PC-9 (cell line): Measurements from ENCODE around the gene UCHL1. TPM values are rescaled to one million over a fixed set of nuclear protein-coding genes. Genes with fewer than 3 reads are reported as not detected.
"Not testable (repeated sequence)": the region's sequence is repeated elsewhere in the genome, so short reads cannot be mapped to it uniquely, and the experiment has no call there.

ENCODE experiments used
- BruUV-seq: library from RNA; stranded (reverse); fragments of 400-500 nt; replicated peaks from 2 replicates; lab custom pipeline; 2021; lab: Mats Ljungman, UMichigan
- CTCF ChIA-PET: fragments of 300-600 bp; sonication (Branson Sonifier 250); formaldehyde crosslinking; loops from one replicate; lab custom pipeline; 2022; ENCODE audit warnings: antibody characterized with exemption; lab: Charles Lee
- POLR2A ChIA-PET: fragments of 300-600 bp; sonication (Branson Sonifier 250); formaldehyde crosslinking; loops from one replicate; lab custom pipeline; 2022; ENCODE audit warnings: antibody characterized with exemption; ENCODE audit not compliant: unreplicated experiment; lab: Charles Lee
- DNase-seq, 2 experiments: peaks; one replicate each; pipeline versions ENCODE4 v3.0.0 to v3.0.0-alpha.2; 2015 to 2022; ENCODE audit warnings: mixed read lengths in 1 of 2
- H2AFZ ChIP-seq: fragments of 200-600 bp; sonication (generic); 2 replicates; pipeline ENCODE4 v1.8.1; 2017; ENCODE audit warnings: antibody characterized with exemption
- H3F3A ChIP-seq: fragments of 200-600 bp; sonication (generic); 2 replicates; pipeline ENCODE4 v1.8.1; 2017; ENCODE audit warnings: antibody characterized with exemption, mild to moderate bottlenecking, low read depth; ENCODE audit not compliant: insufficient read depth
- H3K27ac ChIP-seq: fragments of 200-600 bp; sonication (generic); 2 replicates; pipeline ENCODE4 v1.6.1; 2016; ENCODE audit warnings: mixed run types
- H3K27me3 ChIP-seq: fragments of 200-600 bp; sonication (generic); 2 replicates; pipeline ENCODE4 v1.6.1; 2016; ENCODE audit warnings: low read depth, mixed run types; ENCODE audit not compliant: insufficient read depth
- H3K36me3 ChIP-seq: fragments of 200-600 bp; sonication (generic); 2 replicates; pipeline ENCODE4 v1.6.1; 2016; ENCODE audit warnings: low read depth, mixed run types
- H3K4me1 ChIP-seq: fragments of 200-600 bp; sonication (generic); replicated peaks from 2 replicates; pipeline ENCODE4 v1.6.1; 2016; ENCODE audit warnings: mixed run types; ENCODE audit not compliant: insufficient read depth
- H3K4me2 ChIP-seq: fragments of 200-600 bp; sonication (generic); 2 replicates; pipeline ENCODE4 v1.6.1; 2017; ENCODE audit warnings: mixed run types
- H3K4me3 ChIP-seq: fragments of 200-600 bp; sonication (generic); 2 replicates; pipeline ENCODE4 v1.6.1; 2016; ENCODE audit warnings: mixed run types
- H3K79me2 ChIP-seq: fragments of 200-600 bp; sonication (generic); 2 replicates; pipeline ENCODE4 v1.6.1; 2017; ENCODE audit warnings: low read depth, mixed run types
- H3K9me2 ChIP-seq: fragments of 200-600 bp; sonication (generic); 2 replicates; pipeline ENCODE4 v1.8.1; 2017; ENCODE audit warnings: mild to moderate bottlenecking; ENCODE audit not compliant: insufficient read depth
- H3K9me3 ChIP-seq: fragments of 200-600 bp; sonication (generic); 2 replicates; pipeline ENCODE4 v1.8.1; 2016; ENCODE audit warnings: low read depth; ENCODE audit not compliant: insufficient read depth
- H4K20me1 ChIP-seq: fragments of 200-600 bp; sonication (generic); 2 replicates; pipeline ENCODE4 v1.8.1; 2017; ENCODE audit not compliant: insufficient read depth
- EZH2 ChIP-seq: fragments of 200-600 bp; sonication (generic); IDR thresholded peaks from 2 replicates; pipeline ENCODE4 v1.8.0; 2017; ENCODE audit warnings: antibody characterized with exemption, low read depth
- intact Hi-C: fragments of 100-400 bp; cut with micrococcal nuclease; formaldehyde crosslinking; loops from one replicate; pipeline ENCODE4 v1.10.0; 2022; ENCODE audit not compliant: unreplicated experiment
- total RNA-seq: library from RNA; stranded (reverse); gene quantifications from 2 replicates; pipeline ENCODE4 v1.2.3, GENCODE V29; 2021
- TF ChIP-seq, protein P1 (sequence below): fragments of 200-600 bp; sonication (generic); conservative IDR thresholded peaks from 2 replicates; pipeline ENCODE4 v1.6.1; 2017; ENCODE audit warnings: mixed run types, antibody characterized with exemption, mild to moderate bottlenecking, moderate library complexity

Gene UCHL1
- total RNA-seq, 1 experiment from 2014 or later = 1,253 TPM

DNA sequence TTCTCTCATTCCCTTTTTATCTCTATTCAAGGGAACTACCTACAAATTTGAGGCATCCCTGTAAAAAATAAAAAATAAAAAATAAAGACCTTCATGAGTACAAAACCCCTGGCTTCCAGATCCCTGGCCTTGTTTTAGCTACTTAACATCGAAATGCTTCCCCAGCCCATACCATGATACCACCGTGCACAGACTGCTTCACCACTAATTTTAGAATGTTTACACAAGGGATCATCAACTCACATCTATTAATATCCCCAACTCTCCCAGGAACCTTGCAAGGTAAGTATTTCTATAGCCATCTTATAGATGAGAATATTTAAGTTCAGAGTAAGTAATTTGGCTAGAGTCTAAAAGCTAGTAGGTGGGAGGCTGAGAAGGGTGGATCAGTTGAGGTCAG is 51.7 kb downstream of the UCHL1 start:
- TF ChIP-seq, protein P1, sequence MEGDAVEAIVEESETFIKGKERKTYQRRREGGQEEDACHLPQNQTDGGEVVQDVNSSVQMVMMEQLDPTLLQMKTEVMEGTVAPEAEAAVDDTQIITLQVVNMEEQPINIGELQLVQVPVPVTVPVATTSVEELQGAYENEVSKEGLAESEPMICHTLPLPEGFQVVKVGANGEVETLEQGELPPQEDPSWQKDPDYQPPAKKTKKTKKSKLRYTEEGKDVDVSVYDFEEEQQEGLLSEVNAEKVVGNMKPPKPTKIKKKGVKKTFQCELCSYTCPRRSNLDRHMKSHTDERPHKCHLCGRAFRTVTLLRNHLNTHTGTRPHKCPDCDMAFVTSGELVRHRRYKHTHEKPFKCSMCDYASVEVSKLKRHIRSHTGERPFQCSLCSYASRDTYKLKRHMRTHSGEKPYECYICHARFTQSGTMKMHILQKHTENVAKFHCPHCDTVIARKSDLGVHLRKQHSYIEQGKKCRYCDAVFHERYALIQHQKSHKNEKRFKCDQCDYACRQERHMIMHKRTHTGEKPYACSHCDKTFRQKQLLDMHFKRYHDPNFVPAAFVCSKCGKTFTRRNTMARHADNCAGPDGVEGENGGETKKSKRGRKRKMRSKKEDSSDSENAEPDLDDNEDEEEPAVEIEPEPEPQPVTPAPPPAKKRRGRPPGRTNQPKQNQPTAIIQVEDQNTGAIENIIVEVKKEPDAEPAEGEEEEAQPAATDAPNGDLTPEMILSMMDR = no peak
- TF ChIP-seq EZH2 = no peak
- H3K27me3 ChIP-seq = no peaks in the 10 kb centered on the region
- intact Hi-C loops = no loop called here
- ChIA-PET CTCF (no interaction called here), POLR2A (no interaction called here)
- no TSS peak for BruUV-seq
- H3K4me2 ChIP-seq = no peak overlapping the region
- no peaks in the 10 kb centered on the region for H3K4me1 ChIP-seq
- no peak for DNase-seq
- H3K27ac ChIP-seq = no peak overlapping the region
- H2AFZ ChIP-seq = no peak overlapping the region
- H3K4me3 ChIP-seq = no peak overlapping the region
- H3F3A ChIP-seq = no peaks in the 10 kb centered on the region
- H4K20me1 ChIP-seq = no peaks in the 10 kb centered on the region
- no peaks in the 10 kb centered on the region for H3K36me3 ChIP-seq
- H3K9me2 ChIP-seq = no peaks in the 10 kb centered on the region
- H3K79me2 ChIP-seq = no peaks in the 10 kb centered on the region
- no peaks in the 10 kb centered on the region for H3K9me3 ChIP-seq

GRCh38 chr4:41315426-41315825 is 58.7 kb downstream of the UCHL1 start:
- Histone ChIP-seq H3K4me2 (peak overlapping the region; percentile 11), H3K4me1 (peaks cover 41% of the 10 kb centered on the region), H3F3A (peaks cover 34% of the 10 kb centered on the region), H3K27ac (peak overlapping the region; percentile 40; the same call in 1 of the 2 replicates)
- H3K9me2 ChIP-seq, H3K27me3 ChIP-seq, H2AFZ ChIP-seq, intact Hi-C loops, CTCF ChIA-PET, H3K4me3 ChIP-seq, H3K36me3 ChIP-seq, H3K79me2 ChIP-seq, H4K20me1 ChIP-seq, POLR2A ChIA-PET, H3K9me3 ChIP-seq, BruUV-seq: not testable (repeated sequence)
- DNase-seq = peak in 1 of 2 experiments; percentile 66

DNA sequence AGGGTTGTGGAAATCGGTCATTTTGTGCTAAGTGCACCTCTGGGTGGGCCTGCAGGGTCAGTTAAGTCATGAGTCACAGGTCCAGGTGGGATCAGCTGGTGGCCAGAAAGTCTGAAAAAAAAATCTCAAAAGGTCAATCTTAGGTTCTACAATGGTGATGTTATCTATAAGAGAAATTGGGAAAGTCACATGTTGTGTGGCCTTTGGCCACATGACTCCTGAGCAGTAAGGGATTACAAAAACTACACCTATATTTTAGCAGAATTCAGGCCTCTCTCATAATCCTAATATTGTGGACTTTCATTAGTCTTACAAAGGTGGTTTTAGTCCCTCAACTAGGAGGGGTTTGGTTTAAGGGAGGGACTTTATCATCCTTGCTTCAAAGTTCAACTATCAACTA is 59.1 kb downstream of the UCHL1 start:
- no peak for DNase-seq
- Histone ChIP-seq H3K4me3 (no peak overlapping the region), H3F3A (peaks cover 38% of the 10 kb centered on the region), H3K9me2 (no peaks in the 10 kb centered on the region), H3K9me3 (no peaks in the 10 kb centered on the region), H3K4me1 (peaks cover 45% of the 10 kb centered on the region), H3K27me3 (no peaks in the 10 kb centered on the region), H3K36me3 (no peaks in the 10 kb centered on the region), H2AFZ (no peak overlapping the region), H3K27ac (peak overlapping the region; percentile 40; the same call in 1 of the 2 replicates), H3K4me2 (peak overlapping the region; percentile 11), H3K79me2 (no peaks in the 10 kb centered on the region), H4K20me1 (no peaks in the 10 kb centered on the region)
- TF ChIP-seq, protein P1 = no peak
- TF ChIP-seq EZH2 = no peak
- ChIA-PET POLR2A (no interaction called here), CTCF (no interaction called here)
- BruUV-seq = no TSS peak
- intact Hi-C loops = no loop called here

Other genes starting within 250 kb of the UCHL1 start
- 33.6 and 46.0 TPM in 2 replicates for gene APBB2, start 42.4 kb upstream of the UCHL1 start, total RNA-seq